Panc1 (cell line): ENCODE data around the gene ASIC1.

Experiments used
- CTCF ChIP-seq: fragments of 450-650 bp; IDR thresholded peaks from 2 replicates; pipeline ENCODE4 v1.5.1; 2017; ENCODE audit warnings: mild to moderate bottlenecking
- SIN3A ChIP-seq: IDR thresholded peaks from 2 replicates; pipeline ENCODE4 v1.6.1; 2012; ENCODE audit warnings: low read depth, mild to moderate bottlenecking, low read length, moderate library complexity, borderline replicate concordance; ENCODE audit not compliant: insufficient read depth
- TCF7L2 ChIP-seq: IDR thresholded peaks from 2 replicates; pipeline ENCODE4 v1.6.1; 2011; ENCODE audit warnings: mild to moderate bottlenecking, low read depth, low read length, inconsistent platforms
- TF ChIP-seq, protein P1 (sequence below), 2 experiments: IDR thresholded peaks; 2 replicates each; pipeline ENCODE4 v1.6.1; 2011 to 2012; ENCODE audit warnings: low read depth in 2 of 2, control low read depth in 1 of 2, low read length in 1 of 2, mild to moderate bottlenecking in 1 of 2, moderate library complexity in 1 of 2; ENCODE audit not compliant: insufficient read depth in 1 of 2

- no peak for TF ChIP-seq CTCF
- no peak for TF ChIP-seq TCF7L2
- TF ChIP-seq, protein P1, sequence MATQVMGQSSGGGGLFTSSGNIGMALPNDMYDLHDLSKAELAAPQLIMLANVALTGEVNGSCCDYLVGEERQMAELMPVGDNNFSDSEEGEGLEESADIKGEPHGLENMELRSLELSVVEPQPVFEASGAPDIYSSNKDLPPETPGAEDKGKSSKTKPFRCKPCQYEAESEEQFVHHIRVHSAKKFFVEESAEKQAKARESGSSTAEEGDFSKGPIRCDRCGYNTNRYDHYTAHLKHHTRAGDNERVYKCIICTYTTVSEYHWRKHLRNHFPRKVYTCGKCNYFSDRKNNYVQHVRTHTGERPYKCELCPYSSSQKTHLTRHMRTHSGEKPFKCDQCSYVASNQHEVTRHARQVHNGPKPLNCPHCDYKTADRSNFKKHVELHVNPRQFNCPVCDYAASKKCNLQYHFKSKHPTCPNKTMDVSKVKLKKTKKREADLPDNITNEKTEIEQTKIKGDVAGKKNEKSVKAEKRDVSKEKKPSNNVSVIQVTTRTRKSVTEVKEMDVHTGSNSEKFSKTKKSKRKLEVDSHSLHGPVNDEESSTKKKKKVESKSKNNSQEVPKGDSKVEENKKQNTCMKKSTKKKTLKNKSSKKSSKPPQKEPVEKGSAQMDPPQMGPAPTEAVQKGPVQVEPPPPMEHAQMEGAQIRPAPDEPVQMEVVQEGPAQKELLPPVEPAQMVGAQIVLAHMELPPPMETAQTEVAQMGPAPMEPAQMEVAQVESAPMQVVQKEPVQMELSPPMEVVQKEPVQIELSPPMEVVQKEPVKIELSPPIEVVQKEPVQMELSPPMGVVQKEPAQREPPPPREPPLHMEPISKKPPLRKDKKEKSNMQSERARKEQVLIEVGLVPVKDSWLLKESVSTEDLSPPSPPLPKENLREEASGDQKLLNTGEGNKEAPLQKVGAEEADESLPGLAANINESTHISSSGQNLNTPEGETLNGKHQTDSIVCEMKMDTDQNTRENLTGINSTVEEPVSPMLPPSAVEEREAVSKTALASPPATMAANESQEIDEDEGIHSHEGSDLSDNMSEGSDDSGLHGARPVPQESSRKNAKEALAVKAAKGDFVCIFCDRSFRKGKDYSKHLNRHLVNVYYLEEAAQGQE (IDR thresholded peaks at IDR 0.05; ENCODE audit: insufficient read depth in 1 of 2, low read depth in 2 of 2, low read length in 1 of 2): no peak
- no peak for TF ChIP-seq SIN3A
Observed at GRCh38 chr12:50065726-50066310, 8.4 kb downstream of the ASIC1 start.
